HepG2 (cell line): ENCODE data around the gene WDR53. TPM values are rescaled to one million over a fixed set of nuclear protein-coding genes. Genes with fewer than 3 reads are reported as not detected.

Source experiments
- ATM ChIP-seq: fragments of 450-650 bp; IDR thresholded peaks from 2 replicates; pipeline ENCODE4 v1.7.1; 2017; ENCODE audit warnings: mild to moderate bottlenecking, borderline replicate concordance
- GABPA ChIP-seq, 2 experiments: IDR thresholded peaks; 2 replicates each; pipeline ENCODE4 v1.6.1; 2011 to 2016; ENCODE audit warnings: low read depth in 2 of 2, low read length in 1 of 2, missing biosample characterization in 1 of 2, missing genetic modification characterization in 1 of 2
- HIVEP1 ChIP-seq: sonication (generic); formaldehyde crosslinking; IDR thresholded peaks from 2 replicates; pipeline ENCODE4 v1.4.0; 2020; ENCODE audit warnings: mild to moderate bottlenecking, missing genetic modification reagents
- IKZF4 ChIP-seq: sonication (generic); formaldehyde crosslinking; IDR thresholded peaks from 2 replicates; pipeline ENCODE4 v1.5.1; 2020; ENCODE audit warnings: borderline replicate concordance, mild to moderate bottlenecking, low read depth, missing genetic modification reagents; ENCODE audit errors: not compliant biosample characterization
- ISL2 ChIP-seq: sonication (generic); formaldehyde crosslinking; IDR thresholded peaks from 2 replicates; pipeline ENCODE4 v1.5.0; 2020; ENCODE audit warnings: missing genetic modification reagents
- KDM2A ChIP-seq: sonication (generic); formaldehyde crosslinking; IDR thresholded peaks from 2 replicates; pipeline ENCODE4 v1.4.0; 2020; ENCODE audit warnings: low read depth, missing genetic modification reagents, borderline replicate concordance
- KLF11 ChIP-seq: IDR thresholded peaks from 2 replicates; pipeline ENCODE4 v1.6.1; 2016; ENCODE audit warnings: missing compliant biosample characterization
- MEF2D ChIP-seq: sonication (generic); formaldehyde crosslinking; IDR thresholded peaks from 2 replicates; pipeline ENCODE4 v1.5.1; 2020; ENCODE audit warnings: mild to moderate bottlenecking, missing genetic modification reagents
- MTA1 ChIP-seq: sonication (generic); formaldehyde crosslinking; IDR thresholded peaks from 2 replicates; pipeline ENCODE4 v1.4.0; 2020; ENCODE audit warnings: missing genetic modification reagents, mild to moderate bottlenecking, borderline replicate concordance
- MTERF4 ChIP-seq: sonication (generic); formaldehyde crosslinking; IDR thresholded peaks from 2 replicates; pipeline ENCODE4 v1.8.0; 2023; ENCODE audit warnings: mild to moderate bottlenecking, missing genetic modification reagents
- MXD4 ChIP-seq: IDR thresholded peaks from 2 replicates; pipeline ENCODE4 v1.6.1; 2016; ENCODE audit warnings: mild to moderate bottlenecking, missing biosample characterization, missing genetic modification reagents
- NR2F1 ChIP-seq, 2 experiments: fragments of 450-650 bp in 1 of 2; formaldehyde crosslinking in 1 of 2; IDR thresholded peaks; 2 replicates each; pipeline versions ENCODE4 v1.5.0 to v1.6.1; 2016 to 2020; ENCODE audit warnings: mild to moderate bottlenecking in 1 of 2, missing compliant biosample characterization in 1 of 2, missing genetic modification reagents in 1 of 2, moderate library complexity in 1 of 2
- NR3C1 ChIP-seq: sonication (generic); formaldehyde crosslinking; IDR thresholded peaks from 2 replicates; pipeline ENCODE4 v1.4.0; 2020; ENCODE audit warnings: missing genetic modification reagents
- NRL ChIP-seq: sonication (generic); formaldehyde crosslinking; IDR thresholded peaks from 2 replicates; pipeline ENCODE4 v1.5.0; 2020; ENCODE audit warnings: missing genetic modification reagents, mild to moderate bottlenecking, moderate library complexity, borderline replicate concordance
- POLR2A ChIP-seq, 2 experiments: IDR thresholded peaks; 2 replicates each; pipeline ENCODE4 v1.6.1; 2011; ENCODE audit warnings: low read depth in 2 of 2, low read length in 2 of 2, mild to moderate bottlenecking in 1 of 2, moderate library complexity in 1 of 2; ENCODE audit not compliant: insufficient read depth in 1 of 2
- RAD21 ChIP-seq: fragments of 450-650 bp; formaldehyde crosslinking; IDR thresholded peaks from 2 replicates; pipeline ENCODE4 v1.5.0; 2020; ENCODE audit warnings: mild to moderate bottlenecking
- SMC3 ChIP-seq: IDR thresholded peaks from 2 replicates; pipeline ENCODE4 v1.6.1; 2011; ENCODE audit warnings: low read length, improper control_type of control experiment
- TEAD2 ChIP-seq: sonication (generic); formaldehyde crosslinking; IDR thresholded peaks from 2 replicates; pipeline ENCODE4 v1.9.0; 2021; ENCODE audit warnings: missing genetic modification reagents
- ZBTB43 ChIP-seq: sonication (generic); formaldehyde crosslinking; conservative IDR thresholded peaks from 2 replicates; pipeline ENCODE4 v1.4.0; 2020; ENCODE audit warnings: missing genetic modification reagents
- ZFP37 ChIP-seq: sonication (generic); formaldehyde crosslinking; IDR thresholded peaks from 2 replicates; pipeline ENCODE4 v1.4.0; 2020; ENCODE audit warnings: missing genetic modification reagents, borderline replicate concordance
- ZNF18 ChIP-seq: sonication (generic); formaldehyde crosslinking; IDR thresholded peaks from 2 replicates; pipeline ENCODE4 v1.8.0; 2022; ENCODE audit warnings: mild to moderate bottlenecking, missing genetic modification reagents; ENCODE audit not compliant: insufficient replicate concordance
- ZNF414 ChIP-seq: sonication (generic); formaldehyde crosslinking; IDR thresholded peaks from 2 replicates; pipeline ENCODE4 v1.5.0; 2020; ENCODE audit warnings: missing genetic modification reagents
- ZNF558 ChIP-seq: sonication (generic); formaldehyde crosslinking; IDR thresholded peaks from 2 replicates; pipeline ENCODE4 v1.9.0; 2022; ENCODE audit warnings: mild to moderate bottlenecking, missing genetic modification reagents, borderline replicate concordance
- ZNF570 ChIP-seq: sonication (generic); formaldehyde crosslinking; IDR thresholded peaks from 2 replicates; pipeline ENCODE4 v1.4.0; 2020; ENCODE audit warnings: mild to moderate bottlenecking, missing genetic modification reagents, borderline replicate concordance
- ZNF605 ChIP-seq: sonication (generic); formaldehyde crosslinking; IDR thresholded peaks from 2 replicates; pipeline ENCODE4 v1.8.0; 2022; ENCODE audit warnings: mild to moderate bottlenecking, missing genetic modification reagents
- ZNF713 ChIP-seq: sonication (generic); formaldehyde crosslinking; IDR thresholded peaks from 2 replicates; pipeline ENCODE4 v1.4.0; 2020; ENCODE audit warnings: mild to moderate bottlenecking, missing genetic modification reagents
- polyA plus RNA-seq, 8 experiments: library from polyadenylated mRNA; depleted of rRNA in 3 of 8; stranded (reverse) in 7 of 8; unstranded in 1 of 8; fragments of >200 nt; fragmentation: Illumina TruSeq in 4 of 8; extraction: Trizol in 4 of 8; gene quantifications; 2 replicates each; pipeline versions ENCODE4 v1.2.1 to v1.2.3, GENCODE V29; 2011 to 2016; ENCODE audit warnings: low read depth in 4 of 8, missing spikeins in 1 of 8, mixed read lengths in 1 of 8; ENCODE audit not compliant: insufficient read depth in 1 of 8
- total RNA-seq, 5 experiments: library from RNA; depleted of rRNA; stranded (reverse); fragments of >200 nt; fragmentation: Illumina TruSeq; extraction: Trizol; gene quantifications; 2 replicates each; pipeline ENCODE4 v1.2.3, GENCODE V29; 2016; ENCODE audit warnings: low read depth in 1 of 5

Gene WDR53
- total and polyA plus RNA-seq, 2 of the 13 experiments (the other 11 are each of a cell fraction or from before 2014, with no cell fraction given), result 3.5 to 7.7 TPM

- TF ChIP-seq ZNF558 (CRISPR knock-in tag) (no peak), KDM2A (CRISPR knock-in tag) (peak; percentile 52; the same call in 1 of the 2 replicates), SMC3 (peak; percentile 72), HIVEP1 (no peak), ZNF713 (CRISPR knock-in tag) (no peak), NR3C1 (CRISPR knock-in tag) (no peak), NRL (CRISPR knock-in tag) (no peak), MTA1 (CRISPR knock-in tag) (no peak), POLR2A (IDR thresholded peaks at IDR 0.05; ENCODE audit: insufficient read depth in 1 of 2, low read depth in 2 of 2, low read length in 2 of 2) (no peak), NR2F1 (CRISPR knock-in tag; IDR thresholded peaks at IDR 0.05) (no peak), ZFP37 (CRISPR knock-in tag) (no peak), ZNF18 (CRISPR knock-in tag) (no peak), ZNF605 (no peak), ZNF570 (no peak), IKZF4 (no peak), MXD4 (CRISPR knock-in tag) (no peak), TEAD2 (CRISPR knock-in tag) (no peak), ATM (no peak), KLF11 (CRISPR knock-in tag) (no peak), ZBTB43 (CRISPR knock-in tag) (no peak), ZNF414 (no peak), RAD21 (CRISPR knock-in tag) (peak; percentile 87), MTERF4 (CRISPR knock-in tag) (no peak), GABPA (IDR thresholded peaks at IDR 0.05; ENCODE audit: low read depth, low read length) (no peak), GABPA (CRISPR knock-in tag; IDR thresholded peaks at IDR 0.05; ENCODE audit: low read depth) (0 out of 2 replicates have a peak, but pooled peaks have one; percentile 12), MEF2D (CRISPR knock-in tag) (no peak), ISL2 (CRISPR knock-in tag) (no peak)
Measured at GRCh38 chr3:196609343-196609775, 41.0 kb upstream of the WDR53 start (continued).
